GM10248 (cell line): ENCODE results near the gene FLOT2.

Source experiments
- CTCF ChIA-PET: fragments of 300-600 bp; sonication (Branson Sonifier 250); formaldehyde crosslinking; extraction: SDS; loops from one replicate; lab custom pipeline; 2021; ENCODE audit warnings: antibody characterized with exemption; lab: Yijun Ruan, JAX
- POLR2A ChIA-PET: fragments of 350-650 bp; sonication (Branson Sonifier 250); formaldehyde crosslinking; extraction: SDS; loops from one replicate; lab custom pipeline; 2020; ENCODE audit warnings: antibody characterized with exemption; lab: Yijun Ruan, JAX
- DNase-seq: peaks from one replicate; pipeline ENCODE4 v3.0.0; 2012; ENCODE audit errors: extremely low spot score
- CTCF ChIP-seq: IDR thresholded peaks from 2 replicates; pipeline ENCODE4 v1.5.1; 2012; ENCODE audit warnings: mild to moderate bottlenecking, low read depth; ENCODE audit errors: extremely low read depth, missing control alignments, control extremely low read depth

The FLOT2 gene

GRCh38 chr17:28885363-28885762, 12.2 kb downstream of the FLOT2 start:
- ChIA-PET CTCF (interaction anchor here (1.2 to 2.0 kb wide), 3 partner anchors 17 to 122 kb away, joined by 3 to 9 read pairs (median 7); partner anchors contain the start of gene DHRS13), POLR2A (no interaction called here)
- no peak for DNase-seq
- TF ChIP-seq CTCF: no peak

GRCh38 chr17:28883967-28884702, 13.4 kb downstream of the FLOT2 start:
- no peak for TF ChIP-seq CTCF
- POLR2A ChIA-PET: no interaction called here
- CTCF ChIA-PET: interaction anchor here (1.4 to 3.1 kb wide), 3 partner anchors 18 to 233 kb away, joined by 3 to 13 read pairs (median 9); partner anchors contain the start of gene DHRS13
- DNase-seq: no peak

GRCh38 chr17:28882154-28882895, 15.2 kb downstream of the FLOT2 start:
- DNase-seq: no peak
- no peak for TF ChIP-seq CTCF
- POLR2A ChIA-PET: interaction anchor here (0.6 kb wide), 1 partner anchor 113 kb away, joined by 10 read pairs; no protein-coding TSS in a partner anchor
- CTCF ChIA-PET: interaction anchor here (1.0 to 3.1 kb wide), 6 partner anchors 9 to 237 kb away, joined by 3 to 13 read pairs (median 6); partner anchors contain the start of gene BLTP2

GRCh38 chr17:28881533-28882056, 15.9 kb downstream of the FLOT2 start:
- CTCF ChIA-PET: interaction anchor here (1.5 to 1.8 kb wide), 3 partner anchors 10 to 54 kb away, joined by 4 to 8 read pairs (median 8); no protein-coding TSS in a partner anchor
- DNase-seq: no peak
- TF ChIP-seq CTCF: no peak
- POLR2A ChIA-PET: interaction anchor here (0.6 kb wide), 1 partner anchor 113 kb away, joined by 10 read pairs; no protein-coding TSS in a partner anchor

- CTCF ChIA-PET: interaction anchor here (2.5 kb wide), 1 partner anchor 153 kb away, joined by 15 read pairs; no protein-coding TSS in a partner anchor
- POLR2A ChIA-PET: no interaction called here
- no peak for TF ChIP-seq CTCF
- no peak for DNase-seq
Measured at GRCh38 chr17:28880572-28880945, 17.0 kb downstream of the FLOT2 start.

GRCh38 chr17:28879886-28880571, 17.5 kb downstream of the FLOT2 start:
- CTCF ChIA-PET: interaction anchor here (1.2 to 2.8 kb wide), 5 partner anchors 8 to 153 kb away, joined by 4 to 15 read pairs (median 9); no protein-coding TSS in a partner anchor
- no peak for DNase-seq
- POLR2A ChIA-PET: no interaction called here
- no peak for TF ChIP-seq CTCF
